Neural progenitor cell (in vitro differentiated cells): ENCODE data around the gene KDM6B. TPM values are rescaled to one million over a fixed set of nuclear protein-coding genes. Genes with fewer than 3 reads are reported as not detected.

ENCODE experiments used
- DNase-seq: peaks from one replicate; pipeline ENCODE4 v3.0.0-alpha.2; 2016; ENCODE audit warnings: low spot score
- H2AFZ ChIP-seq: fragments of 200-600 bp; sonication (generic); replicated peaks from 2 replicates; pipeline ENCODE4 v1.6.1; 2016; ENCODE audit warnings: antibody characterized with exemption
- H3F3A ChIP-seq: fragments of 200-600 bp; sonication (generic); 2 replicates; pipeline ENCODE4 v1.6.1; 2016; ENCODE audit warnings: antibody characterized with exemption, low read depth
- H3K27ac ChIP-seq: fragments of 200-600 bp; sonication (generic); 2 replicates; pipeline ENCODE4 v1.5.1; 2016; ENCODE audit warnings: mild to moderate bottlenecking
- H3K27me3 ChIP-seq: fragments of 200-600 bp; sonication (generic); 2 replicates; pipeline ENCODE4 v1.6.1; 2016; ENCODE audit warnings: mild to moderate bottlenecking, moderate library complexity
- H3K36me3 ChIP-seq: fragments of 200-600 bp; sonication (generic); 2 replicates; pipeline ENCODE4 v1.5.1; 2016
- H3K4me1 ChIP-seq: fragments of 200-600 bp; sonication (generic); 2 replicates; pipeline ENCODE4 v1.6.1; 2016; ENCODE audit warnings: mixed run types
- H3K4me2 ChIP-seq: fragments of 200-600 bp; sonication (generic); 2 replicates; pipeline ENCODE4 v1.6.1; 2016
- H3K4me3 ChIP-seq: fragments of 200-600 bp; sonication (generic); 2 replicates; pipeline ENCODE4 v1.5.1; 2016
- H3K79me2 ChIP-seq: fragments of 200-600 bp; sonication (generic); 2 replicates; pipeline ENCODE4 v1.6.1; 2016; ENCODE audit warnings: low read depth
- H3K9ac ChIP-seq: fragments of 200-600 bp; sonication (generic); 2 replicates; pipeline ENCODE4 v1.6.1; 2016
- H3K9me3 ChIP-seq: fragments of 200-600 bp; sonication (generic); 2 replicates; pipeline ENCODE4 v1.5.1; 2016; ENCODE audit warnings: low read depth
- H4K20me1 ChIP-seq: fragments of 200-600 bp; sonication (generic); 2 replicates; pipeline ENCODE4 v1.6.1; 2016; ENCODE audit warnings: low read depth
- H3K27ac Mint-ChIP-seq: 3 replicates; pipeline ENCODE4 v1.8.0; 2021; ENCODE audit warnings: mixed read lengths
- H3K27me3 Mint-ChIP-seq: 2 replicates; pipeline ENCODE4 v1.8.0; 2022; ENCODE audit warnings: low read depth, mild to moderate bottlenecking, inconsistent platforms, moderate library complexity, mixed read lengths; ENCODE audit not compliant: insufficient read depth
- H3K36me3 Mint-ChIP-seq: 3 replicates; pipeline ENCODE4 v1.8.0; 2021; ENCODE audit warnings: mixed read lengths
- H3K4me1 Mint-ChIP-seq: 3 replicates; pipeline ENCODE4 v1.8.0; 2021; ENCODE audit warnings: mixed read lengths
- H3K4me3 Mint-ChIP-seq: 3 replicates; pipeline ENCODE4 v1.8.0; 2021; ENCODE audit warnings: mild to moderate bottlenecking, moderate library complexity, mixed read lengths
- H3K9me3 Mint-ChIP-seq: 3 replicates; pipeline ENCODE4 v1.8.0; 2020; ENCODE audit warnings: mixed read lengths
- EZH2 ChIP-seq: fragments of 200-600 bp; sonication (generic); IDR thresholded peaks from 2 replicates; pipeline ENCODE4 v1.6.1; 2017; ENCODE audit warnings: antibody characterized with exemption, mild to moderate bottlenecking, moderate library complexity
- EZH2phosphoT487 ChIP-seq: fragments of 200-600 bp; sonication (generic); IDR thresholded peaks from 2 replicates; pipeline ENCODE4 v1.6.1; 2017; ENCODE audit warnings: antibody characterized with exemption
- total RNA-seq: library from RNA; depleted of rRNA; stranded (reverse); fragments of >200 nt; gene quantifications from 2 replicates; pipeline ENCODE4 v1.2.3, GENCODE V29; 2015; ENCODE audit warnings: low replicate concordance
- TF ChIP-seq, protein P1 (sequence below): fragments of 200-600 bp; sonication (generic); IDR thresholded peaks from 2 replicates; pipeline ENCODE4 v1.5.1; 2017; ENCODE audit warnings: antibody characterized with exemption, mild to moderate bottlenecking

The KDM6B gene
- total RNA-seq, 1 donor from 2014 or later: 12.3 TPM

DNA sequence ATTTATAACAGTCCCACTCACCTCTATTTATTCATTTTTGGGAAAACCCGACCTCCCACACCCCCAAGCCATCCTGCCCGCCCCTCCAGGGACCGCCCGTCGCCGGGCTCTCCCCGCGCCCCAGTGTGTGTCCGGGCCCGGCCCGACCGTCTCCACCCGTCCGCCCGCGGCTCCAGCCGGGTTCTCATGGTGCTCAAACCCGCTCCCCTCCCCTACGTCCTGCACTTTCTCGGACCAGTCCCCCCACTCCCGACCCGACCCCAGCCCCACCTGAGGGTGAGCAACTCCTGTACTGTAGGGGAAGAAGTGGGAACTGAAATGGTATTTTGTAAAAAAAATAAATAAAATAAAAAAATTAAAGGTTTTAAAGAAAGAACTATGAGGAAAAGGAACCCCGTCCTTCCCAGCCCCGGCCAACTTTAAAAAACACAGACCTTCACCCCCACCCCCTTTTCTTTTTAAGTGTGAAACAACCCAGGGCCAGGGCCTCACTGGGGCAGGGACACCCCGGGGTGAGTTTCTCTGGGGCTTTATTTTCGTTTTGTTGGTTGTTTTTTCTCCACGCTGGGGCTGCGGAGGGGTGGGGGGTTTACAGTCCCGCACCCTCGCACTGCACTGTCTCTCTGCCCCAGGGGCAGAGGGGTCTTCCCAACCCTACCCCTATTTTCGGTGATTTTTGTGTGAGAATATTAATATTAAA, 20.2 kb downstream of the KDM6B start:
- peaks cover 71% of the 10 kb centered on the region for H4K20me1 ChIP-seq
- peaks cover 21% of the 10 kb centered on the region for H3K4me1 Mint-ChIP-seq
- no peak overlapping the region for H3K27ac ChIP-seq

DNA sequence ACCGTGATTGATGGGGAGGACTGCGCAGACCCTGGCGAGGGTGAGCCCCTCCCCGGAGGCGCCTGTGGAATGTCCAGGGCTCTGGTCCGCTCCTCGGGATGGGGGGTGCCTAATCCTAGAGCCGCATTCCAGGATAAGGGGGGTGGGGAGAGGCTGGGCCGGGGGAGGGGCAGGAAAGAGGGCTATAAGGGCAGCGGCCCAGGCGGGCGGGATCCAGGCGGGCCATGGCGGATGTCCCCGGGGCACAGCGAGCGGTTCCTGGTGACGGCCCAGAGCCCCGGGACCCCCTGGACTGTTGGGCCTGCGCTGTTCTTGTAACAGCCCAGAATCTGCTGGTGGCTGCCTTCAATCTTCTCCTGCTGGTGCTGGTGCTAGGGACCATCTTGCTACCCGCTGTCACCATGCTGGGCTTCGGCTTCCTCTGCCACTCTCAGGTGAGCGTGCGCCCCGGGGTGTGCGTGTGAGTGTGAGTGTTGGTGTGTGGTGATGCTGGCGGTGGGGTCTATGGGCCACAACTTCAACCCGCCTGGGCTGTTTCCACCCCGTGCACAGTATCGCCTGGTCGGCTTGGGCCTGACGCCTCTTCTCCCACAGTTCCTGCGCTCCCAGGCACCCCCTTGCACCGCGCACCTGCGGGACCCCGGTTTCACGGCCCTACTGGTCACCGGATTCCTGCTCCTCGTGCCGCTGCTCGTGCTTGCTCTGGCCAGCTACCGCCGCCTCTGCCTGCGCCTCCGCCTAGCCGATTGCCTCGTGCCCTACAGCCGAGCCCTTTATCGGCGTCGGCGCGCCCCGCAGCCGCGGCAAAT, 21.0 kb downstream of the KDM6B start, which contains the start of gene TMEM88:
Gene TMEM88, plus strand, starts transcription at position 216 of the 809 bp plus-strand sequence. Its CDS starts 9 bp downstream, at position 225.
- Histone ChIP-seq H3K27me3 (peaks cover 16% of the 10 kb centered on the region), H3K9ac (no peak within 1 kb of the TSS), H3K4me3 (peak within 1 kb of the TSS; percentile 74), H3K79me2 (peaks cover 20% of the 10 kb centered on the region), H3K27ac (no peak within 1 kb of the TSS), H3K4me2 (peak within 1 kb of the TSS; percentile 94), H3F3A (peaks cover 79% of the 10 kb centered on the region), H3K36me3 (peaks cover 9% of the 10 kb centered on the region), H4K20me1 (peaks cover 63% of the 10 kb centered on the region), H2AFZ (no peak within 1 kb of the TSS), H3K4me1 (peaks cover 46% of the 10 kb centered on the region), H3K9me3 (no peaks in the 10 kb centered on the region)
- H3K36me3 Mint-ChIP-seq: peaks cover 13% of the 10 kb centered on the region
- peaks cover 11% of the 10 kb centered on the region for H3K27me3 Mint-ChIP-seq
- DNase-seq: peak; percentile 96
- peak within 1 kb of the TSS; percentile 55 for H3K27ac Mint-ChIP-seq
- peak within 1 kb of the TSS; percentile 73 for H3K4me3 Mint-ChIP-seq
- no peaks in the 10 kb centered on the region for H3K9me3 Mint-ChIP-seq
- no peak for TF ChIP-seq EZH2
- no peak for TF ChIP-seq EZH2phosphoT487
- TF ChIP-seq, protein P1, sequence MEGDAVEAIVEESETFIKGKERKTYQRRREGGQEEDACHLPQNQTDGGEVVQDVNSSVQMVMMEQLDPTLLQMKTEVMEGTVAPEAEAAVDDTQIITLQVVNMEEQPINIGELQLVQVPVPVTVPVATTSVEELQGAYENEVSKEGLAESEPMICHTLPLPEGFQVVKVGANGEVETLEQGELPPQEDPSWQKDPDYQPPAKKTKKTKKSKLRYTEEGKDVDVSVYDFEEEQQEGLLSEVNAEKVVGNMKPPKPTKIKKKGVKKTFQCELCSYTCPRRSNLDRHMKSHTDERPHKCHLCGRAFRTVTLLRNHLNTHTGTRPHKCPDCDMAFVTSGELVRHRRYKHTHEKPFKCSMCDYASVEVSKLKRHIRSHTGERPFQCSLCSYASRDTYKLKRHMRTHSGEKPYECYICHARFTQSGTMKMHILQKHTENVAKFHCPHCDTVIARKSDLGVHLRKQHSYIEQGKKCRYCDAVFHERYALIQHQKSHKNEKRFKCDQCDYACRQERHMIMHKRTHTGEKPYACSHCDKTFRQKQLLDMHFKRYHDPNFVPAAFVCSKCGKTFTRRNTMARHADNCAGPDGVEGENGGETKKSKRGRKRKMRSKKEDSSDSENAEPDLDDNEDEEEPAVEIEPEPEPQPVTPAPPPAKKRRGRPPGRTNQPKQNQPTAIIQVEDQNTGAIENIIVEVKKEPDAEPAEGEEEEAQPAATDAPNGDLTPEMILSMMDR: no peak
- H3K4me1 Mint-ChIP-seq: peaks cover 21% of the 10 kb centered on the region

More for the DNA sequence above, 20.2 kb downstream of the KDM6B start:
- no peak overlapping the region for H3K27ac Mint-ChIP-seq
- H3K9me3 Mint-ChIP-seq: no peaks in the 10 kb centered on the region
- peaks cover 11% of the 10 kb centered on the region for H3K27me3 Mint-ChIP-seq
- peaks cover 9% of the 10 kb centered on the region for H3K36me3 ChIP-seq
- H3F3A ChIP-seq: peaks cover 85% of the 10 kb centered on the region
- peak overlapping the region; percentile 94 for H3K4me2 ChIP-seq
- H3K4me3 Mint-ChIP-seq: peak overlapping the region; percentile 73
- TF ChIP-seq EZH2 (no peak), EZH2phosphoT487 (no peak)
- TF ChIP-seq, protein P1: no peak
- H3K4me1 ChIP-seq: peaks cover 46% of the 10 kb centered on the region
- DNase-seq: peak; percentile 59
- peaks cover 16% of the 10 kb centered on the region for H3K27me3 ChIP-seq
- no peaks in the 10 kb centered on the region for H3K9me3 ChIP-seq
- peaks cover 20% of the 10 kb centered on the region for H3K79me2 ChIP-seq
- H3K4me3 ChIP-seq: peak overlapping the region; percentile 74
- H3K9ac ChIP-seq: no peak overlapping the region
- no peak overlapping the region for H2AFZ ChIP-seq
- peaks cover 17% of the 10 kb centered on the region for H3K36me3 Mint-ChIP-seq

DNA sequence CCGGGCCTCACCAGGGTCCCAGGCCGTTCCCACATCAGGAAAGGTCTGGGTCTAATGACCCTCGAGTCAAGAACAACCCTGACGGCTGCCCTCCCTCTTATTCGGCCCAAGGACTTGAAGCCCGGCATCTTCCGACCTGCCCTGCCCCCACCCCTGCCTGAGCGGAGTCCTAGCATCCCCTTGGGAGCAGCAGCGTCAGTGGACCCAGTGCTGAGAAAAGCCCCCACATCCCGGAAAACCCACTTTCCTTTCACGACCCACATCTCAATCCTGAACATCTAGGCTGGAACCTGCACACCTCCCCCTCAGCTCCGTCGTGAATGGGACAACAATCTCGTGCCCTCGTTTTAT, 21.6 kb downstream of the KDM6B start:
- peaks cover 73% of the 10 kb centered on the region for H3F3A ChIP-seq
- H3K4me3 ChIP-seq: peak overlapping the region; percentile 74
- Mint-ChIP-seq H3K27me3 (peaks cover 11% of the 10 kb centered on the region), H3K4me3 (no peak overlapping the region), H3K4me1 (peaks cover 21% of the 10 kb centered on the region), H3K36me3 (peaks cover 10% of the 10 kb centered on the region), H3K27ac (peak overlapping the region; percentile 7), H3K9me3 (no peaks in the 10 kb centered on the region)
- no peak overlapping the region for H3K27ac ChIP-seq
- peak overlapping the region; percentile 94 for H3K4me2 ChIP-seq
- H3K27me3 ChIP-seq: peaks cover 16% of the 10 kb centered on the region
- H3K36me3 ChIP-seq: peaks cover 9% of the 10 kb centered on the region
- no peak overlapping the region for H2AFZ ChIP-seq
- H3K9ac ChIP-seq: no peak overlapping the region
- H3K79me2 ChIP-seq: peaks cover 20% of the 10 kb centered on the region
- no peak for TF ChIP-seq EZH2
- no peak for TF ChIP-seq EZH2phosphoT487
- TF ChIP-seq, protein P1: no peak
- no peaks in the 10 kb centered on the region for H3K9me3 ChIP-seq
- no peak for DNase-seq
- peaks cover 46% of the 10 kb centered on the region for H3K4me1 ChIP-seq
- peaks cover 57% of the 10 kb centered on the region for H4K20me1 ChIP-seq
